ENCODE data around the gene TMEM221.
A peak's percentile ranks its signal among the peaks of the same experiment; 100 is the strongest.

TMEM221 gene

GRCh38 chr19:17389957-17390664 is 58.4 kb downstream of the TMEM221 start:
- H3K9me3 ChIP-seq (ENCODE audit: insufficient read depth, low read length, severe bottlenecking), result no peaks in the 10 kb centered on the region
- TF ChIP-seq EZH2 (IDR thresholded peaks at IDR 0.05; ENCODE audit: borderline replicate concordance, low read depth, low read length, severe bottlenecking), result no peak
- no peak for TF ChIP-seq CTCF (IDR thresholded peaks at IDR 0.05; ENCODE audit: borderline replicate concordance, extremely low read depth, low read length, poor library complexity, severe bottlenecking)
- no peak overlapping the region for H3K4me3 ChIP-seq (ENCODE audit: low read depth in 1 of 2, low read length in 2 of 2)
- no peaks in the 10 kb centered on the region for H3K36me3 ChIP-seq (ENCODE audit: insufficient read depth, low read length)
- no peak overlapping the region for H2AFZ ChIP-seq (ENCODE audit: low read depth, low read length)
- ATAC-seq (ENCODE audit: insufficient read depth, low read depth) (no peak), DNase-seq (no peak)
- no peak overlapping the region for H3K9ac ChIP-seq (ENCODE audit: low read depth, low read length)
- no peak overlapping the region for H3K4me2 ChIP-seq (ENCODE audit: insufficient read depth, low read length)
- H3K4me1 ChIP-seq (ENCODE audit: insufficient read depth, low read length), result peaks cover 20% of the 10 kb centered on the region
- no peaks in the 10 kb centered on the region for H3K79me2 ChIP-seq (ENCODE audit: insufficient read depth, low read length)
- peaks cover 3% of the 10 kb centered on the region for H3K27me3 ChIP-seq (ENCODE audit: insufficient read depth, low read length, poor library complexity)
- H4K20me1 ChIP-seq (ENCODE audit: insufficient read depth, low read length), result no peaks in the 10 kb centered on the region
- H3K27ac ChIP-seq (ENCODE audit: low read length), result no peak overlapping the region

- Histone ChIP-seq H3K4me2 (ENCODE audit: insufficient read depth, low read length) (no peak overlapping the region), H2AFZ (ENCODE audit: low read depth, low read length) (no peak overlapping the region), H3K4me3 (ENCODE audit: low read depth in 1 of 2, low read length in 2 of 2) (no peak overlapping the region), H3K9ac (ENCODE audit: low read depth, low read length) (no peak overlapping the region), H3K36me3 (ENCODE audit: insufficient read depth, low read length) (no peaks in the 10 kb centered on the region), H3K27ac (ENCODE audit: low read length) (no peak overlapping the region), H4K20me1 (ENCODE audit: insufficient read depth, low read length) (no peaks in the 10 kb centered on the region), H3K27me3 (ENCODE audit: insufficient read depth, low read length, poor library complexity) (peaks cover 3% of the 10 kb centered on the region), H3K4me1 (ENCODE audit: insufficient read depth, low read length) (peaks cover 16% of the 10 kb centered on the region), H3K79me2 (ENCODE audit: insufficient read depth, low read length) (no peaks in the 10 kb centered on the region), H3K9me3 (ENCODE audit: insufficient read depth, low read length, severe bottlenecking) (no peaks in the 10 kb centered on the region)
- TF ChIP-seq EZH2 (IDR thresholded peaks at IDR 0.05; ENCODE audit: borderline replicate concordance, low read depth, low read length, severe bottlenecking) (no peak), CTCF (IDR thresholded peaks at IDR 0.05; ENCODE audit: borderline replicate concordance, extremely low read depth, low read length, poor library complexity, severe bottlenecking) (no peak)
- ATAC-seq (ENCODE audit: insufficient read depth, low read depth) (no peak), DNase-seq (no peak)
Measured at GRCh38 chr19:17389288-17389687, 59.2 kb downstream of the TMEM221 start.

DNA sequence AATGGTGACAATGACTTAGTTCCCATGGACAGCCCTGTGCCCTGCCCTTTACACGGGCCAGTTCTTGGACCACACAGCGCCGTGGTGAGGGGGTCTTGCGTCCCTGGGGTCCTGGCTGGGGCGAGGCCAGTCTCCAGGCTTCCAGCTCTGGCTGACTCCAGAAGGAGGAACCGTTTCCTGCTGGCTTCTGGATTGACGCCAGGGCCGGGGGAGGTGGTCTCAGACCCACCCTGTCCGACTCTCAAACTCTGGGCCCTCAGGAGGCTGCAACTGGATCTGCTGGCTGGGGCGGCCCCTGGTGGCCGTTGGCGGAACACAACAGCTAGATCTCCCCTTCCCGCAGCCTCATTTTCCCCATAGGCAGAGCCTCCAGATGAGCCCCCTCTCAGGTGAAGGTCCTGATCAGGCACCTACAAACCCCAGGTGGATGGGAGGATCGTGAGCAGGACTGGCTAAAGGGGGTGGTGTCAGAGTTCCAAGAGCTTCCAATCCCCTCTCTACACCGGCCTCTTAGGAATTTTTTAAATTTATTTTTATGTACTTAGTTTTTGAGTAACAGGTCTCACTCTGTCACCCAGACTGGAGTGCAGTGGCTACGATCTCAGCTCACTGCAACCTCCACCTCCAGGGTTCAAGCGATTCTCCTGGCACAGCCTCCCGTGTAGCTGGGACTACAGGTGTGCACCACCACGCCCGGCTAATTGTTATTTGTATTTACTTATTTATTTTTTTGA is 62.4 kb downstream of the TMEM221 start:
- Histone ChIP-seq H2AFZ (ENCODE audit: low read depth, low read length) (no peak overlapping the region), H3K9me3 (ENCODE audit: insufficient read depth, low read length, severe bottlenecking) (no peaks in the 10 kb centered on the region), H4K20me1 (ENCODE audit: insufficient read depth, low read length) (no peaks in the 10 kb centered on the region), H3K9ac (ENCODE audit: low read depth, low read length) (no peak overlapping the region), H3K79me2 (ENCODE audit: insufficient read depth, low read length) (no peaks in the 10 kb centered on the region), H3K4me2 (ENCODE audit: insufficient read depth, low read length) (no peak overlapping the region), H3K27me3 (ENCODE audit: insufficient read depth, low read length, poor library complexity) (no peaks in the 10 kb centered on the region), H3K4me3 (ENCODE audit: low read depth in 1 of 2, low read length in 2 of 2) (no peak overlapping the region), H3K36me3 (ENCODE audit: insufficient read depth, low read length) (no peaks in the 10 kb centered on the region), H3K4me1 (ENCODE audit: insufficient read depth, low read length) (peaks cover 22% of the 10 kb centered on the region), H3K27ac (ENCODE audit: low read length) (no peak overlapping the region)
- DNase-seq (peak; percentile 75), ATAC-seq (ENCODE audit: insufficient read depth, low read depth) (peak; percentile 79)
- peak; percentile 95 for TF ChIP-seq CTCF (IDR thresholded peaks at IDR 0.05; ENCODE audit: borderline replicate concordance, extremely low read depth, low read length, poor library complexity, severe bottlenecking)
- no peak for TF ChIP-seq EZH2 (IDR thresholded peaks at IDR 0.05; ENCODE audit: borderline replicate concordance, low read depth, low read length, severe bottlenecking)

Measured in DND-41 (cell line).